GM12892 (cell line): Measurements from ENCODE around the gene SOBP.
A peak's percentile ranks its signal among the peaks of the same experiment; 100 is the strongest.

ENCODE experiments used
- DNase-seq: peaks from one replicate; pipeline ENCODE4 v3.0.0; 2011; ENCODE audit not compliant: insufficient read length
- FAIRE-seq: peaks from 2 replicates; lab custom pipeline; 2011; peaks lifted over from hg19 to GRCh38; lab: Jason Lieb, UNC
- POLR2A ChIP-seq: IDR thresholded peaks from 2 replicates; pipeline ENCODE4 v1.6.1; 2011; ENCODE audit warnings: low read depth, low read length, control low read depth
- POLR2AphosphoS5 ChIP-seq: IDR thresholded peaks from 2 replicates; pipeline ENCODE4 v1.6.1; 2011; ENCODE audit warnings: low read depth, low read length, control low read depth
- TAF1 ChIP-seq: IDR thresholded peaks from 2 replicates; pipeline ENCODE4 v1.6.1; 2011; ENCODE audit warnings: low read depth, mild to moderate bottlenecking, control low read depth, low read length, borderline replicate concordance

SOBP gene

GRCh38 chr6:107641071-107641470 lies 151.2 kb downstream of the SOBP start:
- FAIRE-seq (no peak), DNase-seq (no peak)
- no peak for TF ChIP-seq POLR2AphosphoS5
- no peak for TF ChIP-seq TAF1
- no peak for TF ChIP-seq POLR2A

DNA sequence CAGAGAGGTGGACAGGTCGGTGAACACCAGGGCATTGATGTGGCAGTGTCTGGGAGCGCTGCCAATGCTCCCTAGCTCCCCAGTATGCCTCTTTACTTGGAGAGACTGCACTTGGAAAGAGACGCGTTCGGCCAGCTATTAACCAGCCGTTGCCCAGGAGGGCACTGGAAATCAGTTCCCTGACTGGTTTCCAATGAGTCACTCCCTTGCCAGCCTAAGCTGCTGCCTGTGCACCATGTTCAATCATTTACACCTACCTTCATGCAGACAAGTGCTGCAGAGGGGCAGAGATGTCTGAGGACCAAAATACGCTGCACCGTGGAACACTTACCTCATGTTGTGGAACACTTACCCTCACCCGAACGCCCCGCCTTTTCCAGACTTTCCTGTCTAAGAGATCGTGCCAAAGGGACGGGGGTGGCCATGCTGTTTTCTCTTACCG lies 151.6 kb downstream of the SOBP start:
- FAIRE-seq (no peak), DNase-seq (no peak)
- TF ChIP-seq POLR2A (no peak), TAF1 (no peak), POLR2AphosphoS5 (no peak)

GRCh38 chr6:107642095-107642860 lies 152.4 kb downstream of the SOBP start:
- no peak for DNase-seq
- TF ChIP-seq POLR2AphosphoS5 = no peak
- TF ChIP-seq TAF1 = no peak
- no peak for TF ChIP-seq POLR2A
- FAIRE-seq = peak; percentile 87

- FAIRE-seq (no peak), DNase-seq (no peak)
- TF ChIP-seq POLR2AphosphoS5 = no peak
These were observed 153.0 kb downstream of the SOBP start for GRCh38 chr6:107642861-107643328.

GRCh38 chr6:107644513-107644912 lies 154.6 kb downstream of the SOBP start:
- FAIRE-seq = no peak
- TF ChIP-seq POLR2A (no peak), POLR2AphosphoS5 (no peak), TAF1 (no peak)
- DNase-seq = no peak

- DNase-seq = no peak
- FAIRE-seq = no peak
- TF ChIP-seq POLR2A = no peak
- TF ChIP-seq TAF1 = no peak
- TF ChIP-seq POLR2AphosphoS5 = no peak
These were observed 155.8 kb downstream of the SOBP start for GRCh38 chr6:107645740-107646139.

DNA sequence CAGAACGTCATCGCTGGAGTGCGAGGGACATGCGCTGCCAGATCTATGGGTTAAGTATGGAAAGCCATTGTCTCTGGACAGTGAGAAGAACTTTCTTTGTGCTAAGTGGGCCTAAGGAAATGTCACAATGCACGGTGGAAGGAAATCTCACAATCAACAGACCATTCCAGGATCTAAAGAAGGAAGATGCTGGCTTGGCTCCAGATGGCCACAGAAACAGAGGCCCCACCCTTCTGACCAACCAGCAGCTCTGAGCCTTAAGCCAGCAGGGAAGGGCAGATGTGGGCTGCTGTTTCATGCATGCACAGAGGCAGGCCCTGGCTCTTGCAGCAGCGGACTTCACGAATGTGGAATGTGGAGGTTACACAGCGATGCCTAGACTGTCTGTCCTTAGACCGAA lies 156.3 kb downstream of the SOBP start:
- no peak for TF ChIP-seq POLR2AphosphoS5
- no peak for TF ChIP-seq POLR2A
- no peak for TF ChIP-seq TAF1
- no peak for FAIRE-seq
- no peak for DNase-seq

DNA sequence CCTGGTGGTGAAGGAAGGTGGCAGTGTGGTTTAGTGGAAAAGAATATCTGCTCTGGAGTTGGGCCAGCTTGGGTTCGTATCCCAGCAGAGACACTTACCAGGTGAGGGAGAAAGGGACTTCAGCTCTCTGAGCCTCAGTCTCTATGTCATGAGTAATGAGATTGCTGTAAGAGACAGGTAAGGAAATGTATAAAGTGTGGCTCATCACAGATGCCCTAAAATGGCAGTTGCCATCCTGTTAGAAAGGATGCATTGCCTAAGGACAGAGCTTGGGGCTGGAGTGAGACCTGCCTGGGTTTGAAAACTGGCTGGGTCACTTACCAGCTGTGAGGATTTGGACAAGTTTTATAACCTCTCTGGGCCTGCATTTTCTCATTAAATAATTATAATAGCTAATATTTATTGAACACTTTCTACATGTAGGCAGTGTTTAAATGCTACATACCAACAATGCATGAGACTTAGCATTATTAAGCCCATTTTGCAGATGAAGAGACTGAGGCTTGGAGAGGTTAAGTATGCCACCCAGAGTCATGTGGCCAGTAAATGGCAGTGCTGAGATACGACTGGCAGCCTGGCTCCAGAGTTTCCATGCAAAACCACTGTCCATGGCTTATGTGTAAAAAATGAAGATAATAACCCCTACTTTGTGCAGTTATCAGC lies 157.0 kb downstream of the SOBP start:
- DNase-seq = no peak
- no peak for FAIRE-seq
- TF ChIP-seq TAF1 (no peak), POLR2A (no peak), POLR2AphosphoS5 (no peak)

DNA sequence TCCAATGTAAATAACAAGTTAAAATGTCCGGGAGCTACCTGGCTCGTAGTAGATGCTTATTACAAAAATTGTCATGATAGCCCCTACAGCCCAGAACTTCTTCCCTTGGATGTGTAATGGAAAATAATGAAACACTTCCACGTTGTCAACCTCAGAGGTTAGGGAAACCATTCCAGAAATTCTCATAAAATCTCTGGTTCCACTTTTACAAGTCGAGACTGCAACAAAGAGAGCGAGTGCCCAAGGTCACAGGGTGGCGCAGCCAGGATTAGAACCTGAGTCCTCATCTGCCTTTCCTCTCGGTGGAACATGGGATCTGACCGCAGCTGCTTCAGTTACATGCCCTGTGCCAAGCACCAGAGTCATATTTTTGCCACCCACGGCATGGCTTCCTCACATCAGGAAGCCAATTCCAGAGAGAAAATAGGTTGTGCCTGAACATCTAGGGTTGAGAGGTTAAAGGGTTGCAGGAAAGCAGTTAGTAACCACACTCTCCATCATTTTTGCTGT lies 157.6 kb downstream of the SOBP start:
- FAIRE-seq = no peak
- no peak for DNase-seq
- TF ChIP-seq POLR2AphosphoS5 = no peak
- no peak for TF ChIP-seq TAF1
- no peak for TF ChIP-seq POLR2A

- DNase-seq (no peak), FAIRE-seq (no peak)
- no peak for TF ChIP-seq POLR2AphosphoS5
- no peak for TF ChIP-seq TAF1
- TF ChIP-seq POLR2A = no peak
These were observed 159.1 kb downstream of the SOBP start for GRCh38 chr6:107648983-107649382.

GRCh38 chr6:107652526-107653182 lies 162.7 kb downstream of the SOBP start:
- TF ChIP-seq POLR2AphosphoS5 (no peak), TAF1 (no peak), POLR2A (no peak)
- FAIRE-seq (no peak), DNase-seq (no peak)
